Activated T-helper 2 cell treated with anti-CD3 and anti-CD28 coated beads, Interferon-gamma antibody, Interleukin-2, Interleukin-4, amounts not matched to agents 10 μg/mL and 5 μg/mL and 100 μg/mL, durations not matched to agents 14 hours and 24 hours and 36 hours (primary cell): ENCODE results near the gene C11orf58. TPM values are rescaled to one million over a fixed set of nuclear protein-coding genes. Genes with fewer than 3 reads are reported as not detected.
A peak's percentile ranks its signal among the peaks of the same experiment; 100 is the strongest.

Source experiments
- DNase-seq: peaks from one replicate; pipeline ENCODE4 v3.0.0; 2021; ENCODE audit warnings: low spot score
- H3K27ac Mint-ChIP-seq: one replicate; pipeline ENCODE4 v1.8.0; 2021; ENCODE audit warnings: mixed read lengths
- H3K27me3 Mint-ChIP-seq: one replicate; pipeline ENCODE4 v1.8.0; 2021; ENCODE audit warnings: low read depth, mixed read lengths
- H3K36me3 Mint-ChIP-seq: one replicate; pipeline ENCODE4 v1.8.0; 2021; ENCODE audit warnings: low read depth, mixed read lengths
- H3K4me1 Mint-ChIP-seq: one replicate; pipeline ENCODE4 v1.8.0; 2021; ENCODE audit warnings: low read depth, mixed read lengths
- H3K4me3 Mint-ChIP-seq: one replicate; pipeline ENCODE4 v1.8.0; 2021; ENCODE audit warnings: low read depth, mild to moderate bottlenecking, moderate library complexity, mixed read lengths
- H3K9me3 Mint-ChIP-seq: one replicate; pipeline ENCODE4 v1.8.0; 2021; ENCODE audit warnings: mixed read lengths
- intact Hi-C: fragments of 100-400 bp; cut with micrococcal nuclease; formaldehyde crosslinking; loops from one replicate; pipeline ENCODE4 v1.15.1; 2023
- total RNA-seq: library from RNA; stranded (reverse); gene quantifications from 2 replicates; pipeline ENCODE4 v1.2.3, GENCODE V29; 2022

Gene C11orf58
- total RNA-seq, 1 donor from 2014 or later, result 162 TPM

- Mint-ChIP-seq H3K4me3 (no peak overlapping the region), H3K36me3 (no peaks in the 10 kb centered on the region), H3K27me3 (no peaks in the 10 kb centered on the region), H3K27ac (no peak overlapping the region), H3K9me3 (no peaks in the 10 kb centered on the region), H3K4me1 (peaks cover 3% of the 10 kb centered on the region)
- no peak for DNase-seq
- intact Hi-C loops, result no loop called here
Observed at GRCh38 chr11:16780698-16781550, 42.5 kb downstream of the C11orf58 start.

- Mint-ChIP-seq H3K36me3 (no peaks in the 10 kb centered on the region), H3K4me1 (peaks cover 3% of the 10 kb centered on the region), H3K4me3 (no peak overlapping the region), H3K27ac (no peak overlapping the region), H3K9me3 (no peaks in the 10 kb centered on the region), H3K27me3 (no peaks in the 10 kb centered on the region)
- intact Hi-C loops, result no loop called here
- DNase-seq, result no peak
Observed at GRCh38 chr11:16781936-16782919, 43.8 kb downstream of the C11orf58 start.

GRCh38 chr11:16783321-16783801, 44.9 kb downstream of the C11orf58 start:
- DNase-seq, result no peak
- Mint-ChIP-seq H3K4me3 (no peak overlapping the region), H3K27me3 (no peaks in the 10 kb centered on the region), H3K9me3 (no peaks in the 10 kb centered on the region), H3K4me1 (peaks cover 6% of the 10 kb centered on the region), H3K27ac (no peak overlapping the region), H3K36me3 (no peaks in the 10 kb centered on the region)
- intact Hi-C loops, result no loop called here

- intact Hi-C loops, result no loop called here
- Mint-ChIP-seq H3K9me3 (no peaks in the 10 kb centered on the region), H3K4me1 (peaks cover 6% of the 10 kb centered on the region), H3K36me3 (no peaks in the 10 kb centered on the region), H3K27ac (no peak overlapping the region), H3K4me3 (no peak overlapping the region), H3K27me3 (no peaks in the 10 kb centered on the region)
- DNase-seq, result no peak
Observed at GRCh38 chr11:16784097-16784496, 45.6 kb downstream of the C11orf58 start.

GRCh38 chr11:16784666-16785065, 46.2 kb downstream of the C11orf58 start:
- Mint-ChIP-seq H3K27me3 (no peaks in the 10 kb centered on the region), H3K4me3 (no peak overlapping the region), H3K27ac (no peak overlapping the region), H3K9me3 (no peaks in the 10 kb centered on the region), H3K36me3 (no peaks in the 10 kb centered on the region), H3K4me1 (peaks cover 4% of the 10 kb centered on the region)
- intact Hi-C loops, result loop anchor here (1.0 to 5.0 kb wide), 2 partner anchors 153 to 279 kb away; no protein-coding TSS in a partner anchor
- no peak for DNase-seq

- Mint-ChIP-seq H3K4me3 (no peak overlapping the region), H3K36me3 (no peaks in the 10 kb centered on the region), H3K27ac (no peak overlapping the region), H3K4me1 (peaks cover 3% of the 10 kb centered on the region), H3K9me3 (no peaks in the 10 kb centered on the region), H3K27me3 (no peaks in the 10 kb centered on the region)
- intact Hi-C loops, result loop anchor here (1.0 to 5.0 kb wide), 2 partner anchors 152 to 278 kb away; no protein-coding TSS in a partner anchor
- DNase-seq, result peak; percentile 37
Observed at GRCh38 chr11:16785520-16786128, 47.2 kb downstream of the C11orf58 start.

GRCh38 chr11:16786131-16786530, 47.7 kb downstream of the C11orf58 start:
- Mint-ChIP-seq H3K27me3 (no peaks in the 10 kb centered on the region), H3K36me3 (no peaks in the 10 kb centered on the region), H3K4me3 (no peak overlapping the region), H3K4me1 (peaks cover 4% of the 10 kb centered on the region), H3K27ac (no peak overlapping the region), H3K9me3 (no peaks in the 10 kb centered on the region)
- intact Hi-C loops, result loop anchor here (5.0 kb wide), 1 partner anchor 151 kb away; no protein-coding TSS in a partner anchor
- DNase-seq, result no peak

- Mint-ChIP-seq H3K4me1 (peaks cover 13% of the 10 kb centered on the region), H3K36me3 (peaks cover 4% of the 10 kb centered on the region), H3K27ac (no peak overlapping the region), H3K4me3 (no peak overlapping the region), H3K27me3 (no peaks in the 10 kb centered on the region), H3K9me3 (no peaks in the 10 kb centered on the region)
- intact Hi-C loops, result loop anchor here (5.0 kb wide), 1 partner anchor 150 kb away; no protein-coding TSS in a partner anchor
- no peak for DNase-seq
Observed at GRCh38 chr11:16787035-16787742, 48.7 kb downstream of the C11orf58 start.

- Mint-ChIP-seq H3K36me3 (peaks cover 6% of the 10 kb centered on the region), H3K27ac (no peak overlapping the region), H3K4me1 (peaks cover 13% of the 10 kb centered on the region), H3K9me3 (no peaks in the 10 kb centered on the region), H3K4me3 (no peak overlapping the region), H3K27me3 (no peaks in the 10 kb centered on the region)
- intact Hi-C loops, result loop anchor here (5.0 kb wide), 1 partner anchor 149 kb away; no protein-coding TSS in a partner anchor
- peak; percentile 32 for DNase-seq
Observed at GRCh38 chr11:16788141-16789062, 50.0 kb downstream of the C11orf58 start.

- peaks cover 7% of the 10 kb centered on the region for H3K36me3 Mint-ChIP-seq
- intact Hi-C loops, result loop anchor here (5.0 kb wide), 1 partner anchor 148 kb away; no protein-coding TSS in a partner anchor
- H3K27me3 Mint-ChIP-seq, result no peaks in the 10 kb centered on the region
- no peak for DNase-seq
- no peak overlapping the region for H3K27ac Mint-ChIP-seq
- no peaks in the 10 kb centered on the region for H3K9me3 Mint-ChIP-seq
- peaks cover 13% of the 10 kb centered on the region for H3K4me1 Mint-ChIP-seq
- H3K4me3 Mint-ChIP-seq, result no peak overlapping the region
Observed at GRCh38 chr11:16789063-16789420, 50.6 kb downstream of the C11orf58 start.
